ENCODE data around the gene TBCB. TPM values are rescaled to one million over a fixed set of nuclear protein-coding genes. Genes with fewer than 3 reads are reported as not detected.
A peak's percentile ranks its signal among the peaks of the same experiment; 100 is the strongest.
"Not testable (repeated sequence)": the region's sequence is repeated elsewhere in the genome, so short reads cannot be mapped to it uniquely, and the experiment has no call there.

TBCB gene
- total RNA-seq, 2 donors from 2014 or later: 133 to 141 TPM

GRCh38 chr19:36120984-36121358, 5.7 kb downstream of the TBCB start:
- intact Hi-C loops (cut with DNase I): no loop called here
- no peak for DNase-seq (ENCODE audit: low spot score)

GRCh38 chr19:36121486-36122124, 6.3 kb downstream of the TBCB start:
- intact Hi-C loops (cut with DNase I): no loop called here

GRCh38 chr19:36125557-36125956, 10.3 kb downstream of the TBCB start:
- DNase-seq (ENCODE audit: low spot score): no peak
- intact Hi-C loops (cut with DNase I): no loop called here

More at GRCh38 chr19:36121486-36122124, 6.3 kb downstream of the TBCB start:
- DNase-seq (ENCODE audit: low spot score): no peak

DNA sequence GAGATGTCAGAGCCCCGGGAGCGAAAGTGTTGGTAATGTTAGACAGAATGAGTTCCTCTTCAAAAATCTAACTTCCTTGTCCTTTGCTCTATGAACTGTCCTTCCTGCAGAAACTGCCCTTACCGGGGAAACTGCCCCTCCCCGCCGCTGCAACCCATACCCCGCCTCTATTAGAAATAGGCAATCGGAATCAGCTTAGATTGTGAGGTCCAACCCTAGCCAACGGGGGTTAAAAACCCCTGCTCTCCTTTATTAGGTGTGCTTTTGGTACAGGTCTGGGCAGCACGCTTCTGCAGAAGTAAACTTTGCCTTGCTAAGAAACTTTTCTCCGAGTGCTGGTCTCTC, 13.1 kb downstream of the TBCB start:
- intact Hi-C loops (cut with DNase I): no loop called here
- no peak for DNase-seq (ENCODE audit: low spot score)

- intact Hi-C loops (cut with DNase I): loop anchor here in 1 of 2 donors (5.0 kb wide), 1 partner anchor 36 kb away; no protein-coding TSS in a partner anchor
- not testable (repeated sequence) for DNase-seq (ENCODE audit: low spot score)
Measured at GRCh38 chr19:36131221-36131620, 16.0 kb downstream of the TBCB start.

DNA sequence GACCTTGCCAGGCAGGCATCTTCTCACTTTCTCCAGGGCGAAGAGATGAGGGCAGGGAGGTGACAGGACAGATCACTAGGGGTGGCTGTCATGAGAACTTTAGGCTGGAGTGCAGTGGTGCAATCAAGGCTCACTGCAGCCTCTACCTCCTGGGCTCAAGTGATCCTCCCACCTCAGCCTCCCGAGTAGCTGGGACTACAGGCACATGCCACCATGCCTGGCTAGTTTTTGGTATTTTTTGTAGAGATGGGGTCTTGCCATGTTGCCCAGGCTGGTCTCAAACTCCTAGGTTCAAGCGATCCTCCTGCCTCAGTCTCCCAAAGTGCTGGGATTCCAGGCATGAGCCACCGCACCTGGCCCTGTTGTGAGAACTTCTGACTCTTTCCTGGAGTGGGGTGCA, 19.6 kb downstream of the TBCB start:
- intact Hi-C loops (cut with DNase I): loop anchor here in 1 of 2 donors (5.0 kb wide), 2 partner anchors 32 to 1792 kb away; no protein-coding TSS in a partner anchor
- DNase-seq (ENCODE audit: low spot score): not testable (repeated sequence)

DNA sequence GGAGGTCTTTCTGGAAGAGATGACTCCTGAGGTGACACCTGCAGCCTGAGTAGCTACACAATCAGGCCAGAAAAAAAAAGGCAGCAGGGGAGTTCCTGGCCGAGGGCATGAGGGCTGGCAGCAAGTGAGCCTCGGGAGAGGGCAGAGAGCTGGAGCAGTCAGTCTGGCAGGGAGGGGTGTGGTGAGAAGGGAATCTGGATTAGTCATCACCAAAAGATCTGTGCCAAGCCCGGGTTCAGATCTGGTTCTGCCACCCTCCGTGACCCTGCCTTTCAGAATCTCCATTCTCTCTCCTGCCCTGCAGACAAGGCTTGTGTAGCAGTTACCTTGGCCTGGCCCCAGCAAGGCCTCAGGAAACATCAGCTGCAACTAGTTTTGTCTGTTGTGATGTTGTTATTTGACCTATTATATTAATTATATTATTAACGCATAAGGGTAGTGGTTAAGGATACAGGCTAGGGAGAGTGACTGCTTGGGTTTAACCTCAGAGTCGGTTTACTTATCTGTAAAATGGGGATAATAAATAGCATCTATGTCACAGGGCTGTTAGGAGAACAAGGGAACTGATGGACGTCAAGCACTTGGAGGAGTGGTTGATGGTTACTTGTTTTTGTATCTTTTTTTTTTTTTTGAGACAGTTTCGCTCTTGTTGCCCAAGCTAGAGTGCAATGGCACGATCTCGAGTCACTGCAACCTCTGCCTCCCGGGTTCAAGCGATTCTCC, 21.9 kb downstream of the TBCB start:
- intact Hi-C loops (cut with DNase I): loop anchor here in 1 of 2 donors (5.0 kb wide), 1 partner anchor 1790 kb away; no protein-coding TSS in a partner anchor
- DNase-seq (ENCODE audit: low spot score): no peak

- intact Hi-C loops (cut with DNase I): loop anchor here in 1 of 2 donors (5.0 kb wide), 1 partner anchor 1788 kb away; no protein-coding TSS in a partner anchor
- DNase-seq (ENCODE audit: low spot score): no peak
Measured at GRCh38 chr19:36139120-36139472, 23.8 kb downstream of the TBCB start.

DNA sequence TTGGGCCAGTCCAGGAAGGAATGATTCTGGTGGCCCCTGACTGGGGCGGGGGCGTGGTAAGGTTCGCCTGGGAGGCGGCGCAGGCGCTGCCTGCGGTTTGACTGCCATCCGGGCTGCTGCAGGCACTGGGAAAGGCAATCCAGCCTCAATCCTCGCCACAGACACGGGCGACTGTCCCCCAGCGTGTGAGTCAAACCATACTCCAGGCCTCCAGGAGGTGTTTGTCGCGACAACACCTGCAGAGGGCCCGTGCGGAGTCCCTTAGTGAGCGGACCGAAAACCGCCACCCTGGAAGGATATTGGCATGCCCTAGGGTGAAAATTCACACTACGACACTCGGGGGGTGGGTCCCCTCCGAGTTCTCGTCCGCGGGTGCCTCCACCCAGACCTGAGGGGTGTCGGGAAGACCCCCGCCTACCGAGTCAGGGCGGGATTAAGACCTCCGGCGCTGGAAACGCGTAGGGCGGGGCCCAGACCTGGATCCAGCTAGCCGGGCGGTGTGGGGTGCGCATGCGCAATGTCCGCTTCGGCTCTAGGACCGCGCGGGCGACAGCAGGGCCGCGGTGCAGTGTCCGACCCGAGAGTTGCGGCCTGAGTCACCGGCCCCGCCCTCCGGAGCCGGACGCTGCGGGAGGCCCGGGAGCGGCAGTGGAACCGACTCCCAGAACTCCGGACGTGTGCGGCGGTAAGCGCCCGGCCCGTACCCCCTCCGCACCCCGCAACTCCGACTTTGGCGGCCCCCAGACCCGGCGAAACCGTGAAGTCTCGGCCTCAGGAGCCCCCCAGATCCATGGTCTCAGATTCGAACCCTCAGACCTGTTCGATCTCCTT, 24.4 kb downstream of the TBCB start, which contains the start of gene CAPNS1:
TSS of gene CAPNS1 (plus strand) at position 594 of the 831 bp plus-strand sequence. CDS start 946 bp downstream, outside the sequence.
- DNase-seq (ENCODE audit: low spot score): peak; percentile 100
- intact Hi-C loops (cut with DNase I): loop anchor here in 1 of 2 donors (5.0 kb wide), 1 partner anchor 1788 kb away; no protein-coding TSS in a partner anchor

GRCh38 chr19:36140304-36141038, 25.2 kb downstream of the TBCB start:
- DNase-seq (ENCODE audit: low spot score): no peak
- intact Hi-C loops (cut with DNase I): no loop called here

DNA sequence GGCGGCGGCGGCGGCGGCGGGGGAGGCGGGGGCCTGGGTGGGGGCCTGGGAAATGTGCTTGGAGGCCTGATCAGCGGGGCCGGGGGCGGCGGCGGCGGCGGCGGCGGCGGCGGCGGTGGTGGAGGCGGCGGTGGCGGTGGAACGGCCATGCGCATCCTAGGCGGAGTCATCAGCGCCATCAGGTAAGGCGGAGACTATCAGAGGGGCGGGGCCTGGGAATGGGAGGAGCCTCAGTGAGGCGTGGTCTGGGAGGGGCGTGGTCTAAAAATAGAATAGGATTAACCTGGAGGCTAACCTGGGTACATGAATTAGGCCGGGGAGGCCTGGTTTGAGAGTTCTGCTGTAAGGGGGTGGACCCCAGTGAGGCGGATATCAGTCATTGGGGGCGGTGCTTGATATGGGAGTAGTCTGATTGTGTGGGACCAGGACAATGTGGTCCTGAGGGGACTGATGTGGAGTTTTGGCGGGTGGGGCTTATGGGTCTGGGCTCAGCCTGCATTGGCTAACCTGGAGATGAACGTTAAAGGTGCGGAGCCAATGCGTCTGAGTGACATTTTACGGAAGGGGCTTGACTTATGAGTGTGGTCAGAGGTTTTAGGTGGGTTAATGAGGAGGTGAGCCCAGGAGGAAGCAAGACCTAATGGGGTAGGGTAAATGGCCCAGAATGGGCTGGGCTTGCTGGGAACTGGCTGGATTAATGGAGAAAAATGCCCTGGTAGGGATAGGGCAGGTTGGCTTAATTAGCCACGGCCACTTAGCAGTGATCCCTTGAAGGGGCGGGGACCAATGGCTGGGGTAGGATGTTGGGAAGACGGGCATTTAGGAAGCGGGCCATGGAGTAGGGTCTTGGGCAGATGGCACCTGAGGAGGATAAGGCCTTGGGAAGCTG, 26.0 kb downstream of the TBCB start:
- peak; percentile 96 for DNase-seq (ENCODE audit: low spot score)
- intact Hi-C loops (cut with DNase I): no loop called here

- intact Hi-C loops (cut with DNase I): no loop called here
- DNase-seq (ENCODE audit: low spot score): no peak
Measured at GRCh38 chr19:36142046-36142445, 26.8 kb downstream of the TBCB start.

GRCh38 chr19:36142496-36142895, 27.2 kb downstream of the TBCB start:
- no peak for DNase-seq (ENCODE audit: low spot score)
- intact Hi-C loops (cut with DNase I): no loop called here

DNA sequence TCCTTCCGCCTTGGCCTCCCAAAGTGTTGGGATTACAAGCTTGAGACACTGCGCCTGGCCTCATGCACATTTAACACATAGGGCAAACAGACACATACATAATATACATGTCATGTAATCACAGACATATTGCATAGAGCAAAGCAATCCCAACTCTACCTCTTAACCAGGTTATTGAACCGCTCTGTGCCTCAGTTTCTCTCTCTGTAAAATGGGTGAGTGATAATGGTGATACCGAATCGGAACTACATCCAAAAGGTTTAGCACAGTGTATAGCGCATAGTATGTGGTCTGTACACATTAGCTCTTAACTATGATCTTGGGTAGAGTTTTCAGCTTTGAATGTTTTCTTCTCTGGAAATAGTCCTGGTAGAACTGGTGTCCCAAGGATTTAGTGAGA, 29.4 kb downstream of the TBCB start:
- no peak for DNase-seq (ENCODE audit: low spot score)
- intact Hi-C loops (cut with DNase I): no loop called here

- intact Hi-C loops (cut with DNase I): no loop called here
- no peak for DNase-seq (ENCODE audit: low spot score)
Measured at GRCh38 chr19:36149673-36150406, 34.6 kb downstream of the TBCB start.

DNA sequence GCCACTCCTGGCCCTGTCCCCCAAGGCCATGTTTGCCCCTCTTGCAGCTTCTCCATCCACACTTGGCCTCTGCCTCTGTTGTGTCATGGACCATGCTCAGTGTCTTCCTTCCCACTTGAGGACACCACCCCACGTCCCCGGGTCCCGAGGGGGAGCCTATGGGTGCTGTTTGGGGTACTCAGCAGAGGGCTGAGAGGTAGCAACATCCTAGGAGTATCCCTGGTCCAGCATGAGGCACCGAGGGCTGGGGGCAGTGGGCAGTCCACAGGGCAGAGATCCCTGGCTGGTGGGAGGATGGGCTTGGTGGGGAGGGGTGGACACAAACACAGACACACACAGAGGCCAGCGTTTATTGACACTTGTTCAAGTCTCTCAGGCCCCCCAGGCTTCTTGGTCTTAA, 35.3 kb downstream of the TBCB start:
- intact Hi-C loops (cut with DNase I): no loop called here
- no peak for DNase-seq (ENCODE audit: low spot score)

- DNase-seq (ENCODE audit: low spot score): peak; percentile 86
- intact Hi-C loops (cut with DNase I): no loop called here
Measured at GRCh38 chr19:36151144-36152018, 36.1 kb downstream of the TBCB start.
